Lower leg skin (tissue), 4 donors: ENCODE measurements around the gene CHN2. TPM values are rescaled to one million over a fixed set of nuclear protein-coding genes. Genes with fewer than 3 reads are reported as not detected.

ENCODE experiments used
- DNase-seq, 2 donors: peaks; one replicate each; pipeline ENCODE4 v3.0.0-alpha.2; 2019; ENCODE audit warnings: low spot score in 2 of 2
- H3K4me3 ChIP-seq: fragments of 200-600 bp; sonication (generic); 2 replicates; pipeline ENCODE4 v1.5.1; 2017; ENCODE audit warnings: mild to moderate bottlenecking, low read depth; ENCODE audit not compliant: poor library complexity, severe bottlenecking
- POLR2A ChIP-seq, 2 donors: fragments of 450-650 bp; IDR thresholded peaks; one replicate each; pipeline ENCODE4 v1.6.1; 2016 to 2017; ENCODE audit warnings: antibody characterized with exemption in 2 of 2, mild to moderate bottlenecking in 1 of 2, moderate library complexity in 1 of 2
- WGBS, 2 donors: methylation state at CpG; one replicate each; pipeline ENCODE4 v1.1.5; 2018; 5-methylcytosine and 5-hydroxymethylcytosine counted together
- intact Hi-C: fragments of 100-400 bp; cut with DNase I; formaldehyde crosslinking; loops from one replicate; pipeline ENCODE4 v1.15.0; 2023; ENCODE audit warnings: low total_unique reads
- total RNA-seq, 4 donors: library from RNA; depleted of rRNA; stranded (reverse); fragments of >200 nt; gene quantifications; one replicate each; pipeline ENCODE4 v1.1.0, GENCODE V29; 2016
- TF ChIP-seq, protein P1 (sequence below), 3 donors: fragments of 450-650 bp; IDR thresholded peaks; one replicate each; pipeline ENCODE4 v1.5.1; 2016; ENCODE audit warnings: antibody characterized with exemption in 3 of 3, mild to moderate bottlenecking in 3 of 3, moderate library complexity in 2 of 3

Gene CHN2
- total RNA-seq, 4 donors from 2014 or later, result 1.0 to 3.8 (median 2.0) TPM

DNA sequence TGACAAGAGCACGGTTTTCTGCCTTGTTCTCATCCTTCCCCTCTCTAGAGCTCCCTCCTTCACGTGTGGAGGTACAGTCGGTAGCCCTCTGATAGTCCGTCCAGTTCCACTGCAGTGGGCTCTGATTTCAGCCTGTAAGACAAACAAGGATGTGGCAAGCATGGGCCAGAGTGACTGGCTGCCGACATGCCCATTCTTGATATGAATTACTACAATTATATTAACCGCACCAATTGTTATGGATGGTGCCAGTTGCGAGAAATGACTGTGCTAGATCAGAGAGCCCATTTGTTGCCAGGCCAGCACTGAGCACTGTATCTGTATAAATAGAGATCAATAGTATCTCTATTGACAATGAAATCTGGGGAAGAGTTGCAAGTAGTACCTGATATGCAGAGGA is 146.6 kb downstream of the CHN2 start:
- 77 to 83% methylated on average over 7 of the region's 7 CpGs for WGBS, 2 donors
- no peak overlapping the region for H3K4me3 ChIP-seq
- TF ChIP-seq POLR2A (IDR thresholded peaks at IDR 0.05), result no peak
- TF ChIP-seq, protein P1, sequence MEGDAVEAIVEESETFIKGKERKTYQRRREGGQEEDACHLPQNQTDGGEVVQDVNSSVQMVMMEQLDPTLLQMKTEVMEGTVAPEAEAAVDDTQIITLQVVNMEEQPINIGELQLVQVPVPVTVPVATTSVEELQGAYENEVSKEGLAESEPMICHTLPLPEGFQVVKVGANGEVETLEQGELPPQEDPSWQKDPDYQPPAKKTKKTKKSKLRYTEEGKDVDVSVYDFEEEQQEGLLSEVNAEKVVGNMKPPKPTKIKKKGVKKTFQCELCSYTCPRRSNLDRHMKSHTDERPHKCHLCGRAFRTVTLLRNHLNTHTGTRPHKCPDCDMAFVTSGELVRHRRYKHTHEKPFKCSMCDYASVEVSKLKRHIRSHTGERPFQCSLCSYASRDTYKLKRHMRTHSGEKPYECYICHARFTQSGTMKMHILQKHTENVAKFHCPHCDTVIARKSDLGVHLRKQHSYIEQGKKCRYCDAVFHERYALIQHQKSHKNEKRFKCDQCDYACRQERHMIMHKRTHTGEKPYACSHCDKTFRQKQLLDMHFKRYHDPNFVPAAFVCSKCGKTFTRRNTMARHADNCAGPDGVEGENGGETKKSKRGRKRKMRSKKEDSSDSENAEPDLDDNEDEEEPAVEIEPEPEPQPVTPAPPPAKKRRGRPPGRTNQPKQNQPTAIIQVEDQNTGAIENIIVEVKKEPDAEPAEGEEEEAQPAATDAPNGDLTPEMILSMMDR (IDR thresholded peaks at IDR 0.05), result no peak
- intact Hi-C loops, result no loop called here
- no peak for DNase-seq

DNA sequence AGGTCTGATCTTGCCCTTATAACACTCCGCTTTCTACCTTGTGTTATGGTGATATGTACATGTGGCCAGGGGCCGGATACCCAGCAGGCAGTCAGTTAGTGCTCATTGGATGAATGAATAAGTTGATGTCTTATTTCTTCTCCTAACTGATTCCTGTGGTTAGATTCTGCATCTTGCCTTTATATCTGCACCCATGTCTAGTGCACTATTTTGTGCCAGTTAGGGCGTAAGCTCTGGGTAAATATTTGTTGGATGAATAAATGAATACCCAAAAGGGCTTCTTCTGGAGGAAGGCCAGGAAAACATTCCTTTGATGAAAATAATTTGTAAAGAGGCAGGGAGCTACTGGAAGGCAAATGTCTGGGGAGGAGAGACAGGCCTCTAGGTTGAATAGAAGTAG is 148.2 kb downstream of the CHN2 start:
- H3K4me3 ChIP-seq, result no peak overlapping the region
- TF ChIP-seq, protein P1 (IDR thresholded peaks at IDR 0.05), result no peak
- TF ChIP-seq POLR2A (IDR thresholded peaks at IDR 0.05), result no peak
- DNase-seq, result no peak
- 71 to 72% methylated on average over 3 of the region's 3 CpGs for WGBS, 2 donors
- intact Hi-C loops, result no loop called here

DNA sequence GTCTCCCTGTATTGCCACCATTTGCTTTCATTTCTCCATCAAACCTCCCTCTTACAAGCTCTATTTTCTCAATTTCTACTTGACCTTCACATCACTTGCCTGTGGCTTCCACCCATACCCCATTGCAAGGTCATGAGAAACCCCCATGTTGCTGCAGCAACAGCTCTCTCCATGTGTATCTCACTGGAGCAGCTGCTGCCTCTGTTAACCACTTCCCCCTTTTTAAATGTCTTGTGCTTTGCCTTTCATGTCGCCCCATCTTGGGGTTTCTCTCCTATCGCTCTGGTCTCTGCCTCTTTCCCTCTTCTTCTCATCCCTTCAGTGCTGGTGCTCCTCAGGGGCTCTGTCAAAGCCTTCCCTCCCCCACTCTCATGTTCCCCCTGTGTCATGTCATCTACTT is 148.8 kb downstream of the CHN2 start:
- no peak overlapping the region for H3K4me3 ChIP-seq
- no peak for TF ChIP-seq POLR2A (IDR thresholded peaks at IDR 0.05)
- TF ChIP-seq, protein P1 (IDR thresholded peaks at IDR 0.05), result no peak
- 76 to 85% methylated on average over 2 of the region's 2 CpGs for WGBS, 2 donors
- no peak for DNase-seq
- intact Hi-C loops, result no loop called here

DNA sequence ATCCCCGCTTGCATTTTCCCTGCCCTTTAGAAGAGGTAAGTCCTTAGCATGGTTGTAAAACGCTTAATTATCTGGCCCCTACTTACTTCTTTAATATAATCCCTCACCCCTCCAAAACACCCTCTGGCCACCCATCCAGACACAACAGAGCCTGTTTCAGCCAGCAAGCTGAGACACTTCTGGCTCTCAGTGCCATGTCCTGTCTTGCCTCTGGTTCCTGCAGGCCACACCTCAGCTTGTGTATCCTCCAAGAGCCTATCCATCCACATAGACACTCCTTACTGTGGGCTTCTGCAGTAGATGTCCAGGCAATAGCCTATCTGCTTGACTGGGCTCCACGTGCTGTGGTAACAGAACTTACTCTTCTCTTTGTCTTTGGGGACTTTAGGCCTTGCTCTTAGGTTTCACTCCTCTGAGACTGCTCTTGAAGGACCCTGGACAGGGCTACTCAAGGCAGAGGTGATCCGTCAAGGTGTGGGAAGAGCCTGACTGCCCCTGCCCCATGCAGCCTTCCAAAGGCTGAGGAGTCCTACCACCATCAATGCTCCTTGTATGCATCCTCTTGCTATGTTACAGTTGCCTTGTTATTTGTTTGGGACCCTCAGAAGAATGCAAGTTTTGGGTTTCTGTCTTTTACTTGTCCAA is 149.9 kb downstream of the CHN2 start:
- intact Hi-C loops, result no loop called here
- 84 to 86% methylated on average over 4 of the region's 4 CpGs for WGBS, 2 donors
- no peak for TF ChIP-seq POLR2A (IDR thresholded peaks at IDR 0.05)
- TF ChIP-seq, protein P1 (IDR thresholded peaks at IDR 0.05), result no peak
- DNase-seq, result no peak
- no peak overlapping the region for H3K4me3 ChIP-seq

DNA sequence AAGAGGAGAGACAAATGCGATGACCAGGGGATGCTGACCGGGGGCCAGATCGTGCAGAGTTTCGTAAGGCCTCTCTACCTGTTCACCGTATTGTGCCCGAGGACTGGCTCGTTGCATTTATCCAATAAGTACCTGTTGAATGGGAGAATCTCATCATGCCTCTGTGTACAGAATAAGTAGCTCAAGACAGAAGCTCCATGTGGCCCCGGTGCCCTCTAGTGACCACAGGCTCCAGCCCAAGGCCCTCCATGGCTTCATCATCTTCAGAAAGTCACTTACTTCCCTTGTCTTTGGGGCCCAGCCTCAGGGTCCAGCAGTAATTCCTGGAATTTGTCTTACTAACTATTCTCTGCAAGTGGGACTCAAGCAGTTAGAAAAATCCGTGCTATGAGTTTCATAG is 151.0 kb downstream of the CHN2 start:
- intact Hi-C loops, result no loop called here
- 88 to 90% methylated on average over 9 of the region's 9 CpGs for WGBS, 2 donors
- H3K4me3 ChIP-seq, result no peak overlapping the region
- TF ChIP-seq, protein P1 (IDR thresholded peaks at IDR 0.05), result no peak
- no peak for TF ChIP-seq POLR2A (IDR thresholded peaks at IDR 0.05)
- no peak for DNase-seq
